Gastrocnemius medialis (tissue), 4 donors: ENCODE results near the gene VAMP1. TPM values are rescaled to one million over a fixed set of nuclear protein-coding genes. Genes with fewer than 3 reads are reported as not detected.
"Not testable (repeated sequence)": the region's sequence is repeated elsewhere in the genome, so short reads cannot be mapped to it uniquely, and the experiment has no call there.

Experiments
- ATAC-seq, 2 donors: fragments of 150-250 bp; one replicate each; pipeline ENCODE4 v1.9.1; 2016
- DNase-seq, 2 donors: peaks; one replicate each; pipeline ENCODE4 v3.0.0-alpha.2; 2019
- H3K27ac ChIP-seq, 4 donors: fragments of 200-600 bp; sonication (generic); 1 replicate in 1 of 4; 2 replicates in 3 of 4; pipeline ENCODE4 v1.5.1; 2016 to 2018; ENCODE audit warnings: mild to moderate bottlenecking in 2 of 4, moderate library complexity in 1 of 4
- H3K27me3 ChIP-seq, 3 donors: fragments of 200-600 bp; sonication (generic) in 2 of 3; 1 replicate in 1 of 3; 2 replicates in 2 of 3; pipeline versions ENCODE4 v1.5.1 to v1.6.0; 2016 to 2019; ENCODE audit warnings: mild to moderate bottlenecking in 1 of 3, moderate library complexity in 1 of 3
- H3K36me3 ChIP-seq, 2 donors: fragments of 200-600 bp; sonication (generic) in 1 of 2; one replicate each; pipeline ENCODE4 v1.5.1; 2017 to 2018
- H3K4me1 ChIP-seq, 2 donors: fragments of 200-600 bp; sonication (generic) in 1 of 2; one replicate each; pipeline ENCODE4 v1.5.1; 2016 to 2017; ENCODE audit warnings: mild to moderate bottlenecking in 2 of 2
- H3K4me3 ChIP-seq, 4 donors: fragments of 200-600 bp; sonication (generic) in 3 of 4; 1 replicate in 1 of 4; 2 replicates in 3 of 4; pipeline ENCODE4 v1.5.1; 2016 to 2019; ENCODE audit warnings: mild to moderate bottlenecking in 2 of 4
- H3K9me3 ChIP-seq, 3 donors: fragments of 200-600 bp; sonication (generic) in 2 of 3; 1 replicate in 1 of 3; 2 replicates in 2 of 3; pipeline ENCODE4 v1.5.1; 2016 to 2019
- POLR2A ChIP-seq, 2 donors: fragments of 450-650 bp; IDR thresholded peaks; one replicate each; pipeline ENCODE4 v1.6.1; 2017; ENCODE audit warnings: antibody characterized with exemption in 2 of 2, mild to moderate bottlenecking in 2 of 2, moderate library complexity in 2 of 2
- in situ Hi-C, 4 donors: fragments of 200-750 bp; cut with MboI; loops; one replicate each; pipeline versions ENCODE4 v1.15.0 to v1.8.0; 2017; ENCODE audit warnings: low sequenced_read_pairs in 4 of 4
- intact Hi-C: fragments of 100-400 bp; cut with DNase I; formaldehyde crosslinking; loops from one replicate; pipeline ENCODE4 v1.15.1; 2023; ENCODE audit warnings: low total_unique reads
- total RNA-seq, 4 donors: library from RNA; depleted of rRNA; stranded (reverse); fragments of >200 nt; gene quantifications; one replicate each; pipeline versions ENCODE4 v1.1.0 to v1.2.3, GENCODE V29; 2016
- TF ChIP-seq, protein P1 (sequence below), 5 experiments: fragments of 450-650 bp in 3 of 5; fragments of 200-600 bp in 2 of 5; sonication (generic) in 2 of 5; IDR thresholded peaks in 4 of 5; conservative IDR thresholded peaks in 1 of 5; 1 replicate in 4 of 5; 2 replicates in 1 of 5; pipeline ENCODE4 v1.5.1; 2016 to 2019; ENCODE audit warnings: antibody characterized with exemption in 5 of 5, mild to moderate bottlenecking in 3 of 5, moderate library complexity in 3 of 5

Gene VAMP1
- total RNA-seq, 4 donors from 2014 or later = 1.1 to 2.0 (median 1.4) TPM

GRCh38 chr12:6469092-6469491 is 1.4 kb downstream of the VAMP1 start:
- no peaks in the 10 kb centered on the region for H3K9me3 ChIP-seq
- no peak for ATAC-seq
- in situ Hi-C loops = loop anchor here (5.0 to 25.0 kb wide), 4 partner anchors 132 to 144 kb away; partner anchors contain the start of gene TNFRSF1A (in 1 of the 4)
- peak in 1 of 2 donors; percentile 45 for DNase-seq
- peaks cover 0 to 21% of the 10 kb centered on the region in 2 donors for H3K36me3 ChIP-seq
- no peak for TF ChIP-seq POLR2A (IDR thresholded peaks at IDR 0.05)
- TF ChIP-seq, protein P1, sequence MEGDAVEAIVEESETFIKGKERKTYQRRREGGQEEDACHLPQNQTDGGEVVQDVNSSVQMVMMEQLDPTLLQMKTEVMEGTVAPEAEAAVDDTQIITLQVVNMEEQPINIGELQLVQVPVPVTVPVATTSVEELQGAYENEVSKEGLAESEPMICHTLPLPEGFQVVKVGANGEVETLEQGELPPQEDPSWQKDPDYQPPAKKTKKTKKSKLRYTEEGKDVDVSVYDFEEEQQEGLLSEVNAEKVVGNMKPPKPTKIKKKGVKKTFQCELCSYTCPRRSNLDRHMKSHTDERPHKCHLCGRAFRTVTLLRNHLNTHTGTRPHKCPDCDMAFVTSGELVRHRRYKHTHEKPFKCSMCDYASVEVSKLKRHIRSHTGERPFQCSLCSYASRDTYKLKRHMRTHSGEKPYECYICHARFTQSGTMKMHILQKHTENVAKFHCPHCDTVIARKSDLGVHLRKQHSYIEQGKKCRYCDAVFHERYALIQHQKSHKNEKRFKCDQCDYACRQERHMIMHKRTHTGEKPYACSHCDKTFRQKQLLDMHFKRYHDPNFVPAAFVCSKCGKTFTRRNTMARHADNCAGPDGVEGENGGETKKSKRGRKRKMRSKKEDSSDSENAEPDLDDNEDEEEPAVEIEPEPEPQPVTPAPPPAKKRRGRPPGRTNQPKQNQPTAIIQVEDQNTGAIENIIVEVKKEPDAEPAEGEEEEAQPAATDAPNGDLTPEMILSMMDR (IDR thresholded peaks at IDR 0.05 in 4 of 5, conservative IDR thresholded peaks at IDR 0.05 in 1 of 5) = no peak
- H3K27me3 ChIP-seq = no peaks in the 10 kb centered on the region
- intact Hi-C loops = no loop called here
- peak overlapping the region in 3 of 4 donors; percentile 81 to 90 (median 89) for H3K4me3 ChIP-seq
- H3K4me1 ChIP-seq = peaks cover 21 to 23% of the 10 kb centered on the region in 2 donors
- H3K27ac ChIP-seq = peak overlapping the region; percentile 84 to 96 (median 93)

DNA sequence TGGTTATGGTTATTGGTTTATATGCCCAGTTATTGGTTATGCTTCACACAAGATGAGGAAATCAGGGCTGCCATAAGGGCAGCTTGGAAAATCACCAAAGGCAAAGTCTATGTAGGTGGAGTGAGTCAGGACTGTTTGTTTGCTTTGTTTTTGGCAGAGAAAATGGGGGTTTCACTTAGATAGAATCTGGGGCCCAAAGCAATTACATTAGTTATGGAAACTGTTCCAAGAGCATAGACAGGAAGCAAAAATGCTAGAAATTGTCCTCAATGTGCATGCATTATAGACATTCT is 2.2 kb downstream of the VAMP1 start:
- DNase-seq (no peak), ATAC-seq (no peak)
- Histone ChIP-seq H3K4me3 (no peak overlapping the region), H3K9me3 (no peaks in the 10 kb centered on the region), H3K27ac (peak overlapping the region in 1 of 4 donors; percentile 92), H3K4me1 (peaks cover 21 to 23% of the 10 kb centered on the region in 2 donors), H3K36me3 (peaks cover 0 to 29% of the 10 kb centered on the region in 2 donors), H3K27me3 (no peaks in the 10 kb centered on the region)
- in situ Hi-C loops (loop anchor here (5.0 to 25.0 kb wide), 4 partner anchors 131 to 143 kb away; partner anchors contain the start of gene TNFRSF1A (in 1 of the 4)), intact Hi-C loops (no loop called here)
- TF ChIP-seq, protein P1 (IDR thresholded peaks at IDR 0.05 in 4 of 5, conservative IDR thresholded peaks at IDR 0.05 in 1 of 5) = no peak
- no peak for TF ChIP-seq POLR2A (IDR thresholded peaks at IDR 0.05)

GRCh38 chr12:6467571-6468282 is 2.8 kb downstream of the VAMP1 start:
- peaks cover 21 to 23% of the 10 kb centered on the region in 2 donors for H3K4me1 ChIP-seq
- H3K4me3 ChIP-seq, ATAC-seq, H3K27me3 ChIP-seq, intact Hi-C loops, H3K9me3 ChIP-seq, DNase-seq: not testable (repeated sequence)
- peaks cover 0 to 34% of the 10 kb centered on the region in 2 donors for H3K36me3 ChIP-seq
- peak overlapping the region in 1 of 4 donors; percentile 92 for H3K27ac ChIP-seq
- in situ Hi-C loops = loop anchor here (5.0 to 25.0 kb wide), 4 partner anchors 130 to 143 kb away; partner anchors contain the start of gene TNFRSF1A (in 1 of the 4)

GRCh38 chr12:6466751-6467150 is 3.7 kb downstream of the VAMP1 start:
- H3K27ac ChIP-seq, H3K9me3 ChIP-seq, H3K4me3 ChIP-seq, intact Hi-C loops, DNase-seq, H3K27me3 ChIP-seq, ATAC-seq: not testable (repeated sequence)
- Histone ChIP-seq H3K36me3 (peaks cover 0 to 44% of the 10 kb centered on the region in 2 donors), H3K4me1 (peaks cover 21% of the 10 kb centered on the region in 2 donors)
- in situ Hi-C loops = loop anchor here (5.0 to 25.0 kb wide), 4 partner anchors 129 to 142 kb away; partner anchors contain the start of gene TNFRSF1A (in 1 of the 4)

DNA sequence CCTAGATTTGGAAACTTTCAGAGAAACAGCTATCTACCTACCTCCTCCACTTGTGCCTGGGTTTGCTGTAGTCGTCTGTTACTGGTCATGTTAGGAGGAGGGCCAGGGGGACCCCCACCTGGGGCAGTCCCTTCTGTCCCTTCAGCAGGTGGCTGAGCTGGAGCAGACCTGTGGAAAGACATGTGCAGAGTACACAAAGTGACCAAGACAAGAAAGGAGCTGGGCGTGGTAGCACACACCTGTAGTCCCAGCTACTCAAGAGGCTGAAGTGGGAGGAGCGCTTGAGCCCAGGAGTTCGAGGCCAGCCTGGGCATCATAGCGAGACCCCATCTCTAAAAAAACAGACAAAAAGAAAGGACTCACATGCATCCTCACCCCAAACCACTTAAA is 4.3 kb downstream of the VAMP1 start:
- TF ChIP-seq POLR2A (IDR thresholded peaks at IDR 0.05) = no peak
- TF ChIP-seq, protein P1 (IDR thresholded peaks at IDR 0.05 in 4 of 5, conservative IDR thresholded peaks at IDR 0.05 in 1 of 5) = no peak
- in situ Hi-C loops = loop anchor here (5.0 to 25.0 kb wide), 4 partner anchors 129 to 141 kb away; partner anchors contain the start of gene TNFRSF1A (in 1 of the 4)
- peaks cover 0 to 47% of the 10 kb centered on the region in 2 donors for H3K36me3 ChIP-seq
- no peak for ATAC-seq
- DNase-seq = no peak
- H3K9me3 ChIP-seq = no peaks in the 10 kb centered on the region
- H3K4me3 ChIP-seq = no peak overlapping the region
- H3K4me1 ChIP-seq = peaks cover 20 to 21% of the 10 kb centered on the region in 2 donors
- no peaks in the 10 kb centered on the region for H3K27me3 ChIP-seq
- intact Hi-C loops = no loop called here
- no peak overlapping the region for H3K27ac ChIP-seq
